HG02588 (cell line): ENCODE data around the gene THAP11.

Experiments used
- ATAC-seq: cut with Tn5 transposase; IDR thresholded peaks from one replicate; pipeline ENCODE4 v1.9.1; 2021; ENCODE audit warnings: mild to moderate bottlenecking, moderate library complexity; ENCODE audit not compliant: unreplicated experiment

The THAP11 gene

DNA sequence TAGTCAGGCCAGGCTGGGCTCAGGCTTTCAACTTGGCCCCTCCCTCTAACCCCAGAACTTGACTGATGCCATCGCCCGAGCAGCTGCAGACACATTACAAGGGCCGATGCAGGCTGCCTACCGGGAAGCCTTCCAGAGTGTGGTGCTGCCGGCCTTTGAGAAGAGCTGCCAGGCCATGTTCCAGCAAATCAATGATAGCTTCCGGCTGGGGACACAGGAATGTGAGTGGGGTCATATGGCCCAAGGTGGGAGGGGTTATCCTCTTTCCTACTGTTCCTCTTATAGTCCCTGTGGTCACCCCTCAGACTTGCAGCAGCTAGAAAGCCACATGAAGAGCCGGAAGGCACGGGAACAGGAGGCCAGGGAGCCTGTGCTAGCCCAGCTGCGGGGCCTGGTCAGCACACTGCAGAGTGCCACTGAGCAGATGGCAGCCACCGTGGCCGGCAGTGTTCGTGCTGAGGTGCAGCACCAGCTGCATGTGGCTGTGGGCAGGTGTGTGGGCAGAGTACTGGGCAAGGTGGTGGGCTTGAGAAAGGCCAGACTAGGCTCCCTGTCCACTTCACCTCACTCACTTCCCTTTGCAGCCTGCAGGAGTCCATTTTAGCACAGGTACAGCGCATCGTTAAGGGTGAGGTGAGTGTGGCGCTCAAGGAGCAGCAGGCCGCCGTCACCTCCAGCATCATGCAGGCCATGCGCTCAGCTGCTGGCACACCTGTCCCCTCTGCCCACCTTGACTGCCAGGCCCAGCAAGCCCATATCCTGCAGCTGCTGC, 40.4 kb downstream of the THAP11 start:
- no peak for ATAC-seq

DNA sequence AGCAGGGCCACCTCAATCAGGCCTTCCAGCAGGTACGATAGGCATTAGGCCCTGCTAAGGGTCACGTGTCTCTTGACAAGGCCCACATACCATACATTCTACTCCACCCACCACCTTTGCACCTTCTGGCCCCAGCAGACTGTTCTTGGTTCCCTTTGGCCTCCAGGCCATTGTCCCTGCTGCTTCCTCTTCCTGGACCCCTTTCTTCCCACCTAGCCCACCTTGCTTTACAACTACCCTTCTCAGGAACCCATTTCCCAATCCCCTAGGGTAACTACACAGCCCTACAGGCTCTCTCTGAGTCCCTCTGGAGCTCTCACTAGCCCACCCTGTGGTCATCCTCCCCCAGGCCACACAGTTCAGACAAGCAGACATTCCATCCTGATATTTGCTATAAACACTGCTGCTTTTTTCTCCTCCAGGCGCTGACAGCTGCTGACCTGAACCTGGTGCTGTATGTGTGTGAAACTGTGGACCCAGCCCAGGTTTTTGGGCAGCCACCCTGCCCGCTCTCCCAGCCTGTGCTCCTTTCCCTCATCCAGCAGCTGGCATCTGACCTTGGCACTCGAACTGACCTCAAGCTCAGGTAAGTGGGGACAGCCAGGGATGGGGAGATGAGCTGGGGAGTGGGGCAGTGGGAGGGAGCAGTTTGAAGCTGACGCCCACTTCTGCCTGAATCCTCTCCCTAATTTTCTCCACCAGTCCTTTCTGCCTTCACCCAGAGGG, 41.2 kb downstream of the THAP11 start:
- ATAC-seq, result no peak

DNA sequence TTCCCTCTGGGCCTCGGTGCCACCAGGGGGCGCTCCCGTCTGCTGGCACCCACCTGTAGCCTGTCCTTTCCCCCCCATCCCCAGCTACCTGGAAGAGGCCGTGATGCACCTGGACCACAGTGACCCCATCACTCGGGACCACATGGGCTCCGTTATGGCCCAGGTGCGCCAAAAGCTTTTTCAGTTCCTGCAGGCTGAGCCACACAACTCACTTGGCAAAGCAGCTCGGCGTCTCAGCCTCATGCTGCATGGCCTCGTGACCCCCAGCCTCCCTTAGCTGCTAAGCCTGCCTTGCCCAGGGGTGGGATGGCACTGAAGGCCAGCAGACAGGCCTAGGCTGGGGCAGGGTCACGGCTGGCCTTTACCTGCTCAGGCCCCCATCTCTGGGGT, 41.7 kb downstream of the THAP11 start:
- ATAC-seq, result no peak

DNA sequence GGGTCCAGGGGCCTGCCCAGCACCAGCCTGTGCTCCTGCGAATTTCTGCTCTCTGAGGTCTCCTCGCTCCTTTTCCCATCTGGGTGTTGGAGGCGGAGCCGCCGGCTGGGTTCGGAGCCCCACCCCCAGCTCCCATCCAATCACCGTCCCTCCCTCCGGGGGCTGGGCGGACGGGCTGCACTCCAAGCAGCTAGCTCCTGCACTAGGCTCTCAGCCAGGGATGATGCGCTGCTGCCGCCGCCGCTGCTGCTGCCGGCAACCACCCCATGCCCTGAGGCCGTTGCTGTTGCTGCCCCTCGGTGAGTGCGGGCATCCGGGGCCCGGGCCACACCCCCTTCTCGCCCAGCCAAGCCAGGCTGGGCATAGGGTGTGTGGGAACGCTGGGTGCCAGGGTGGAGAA, 42.6 kb downstream of the THAP11 start, which contains the start of gene NRN1L:
TSS of gene NRN1L (plus strand) at position 202 of the 400 bp plus-strand sequence. CDS start at position 221, 19 bp downstream.
- ATAC-seq, result no peak

DNA sequence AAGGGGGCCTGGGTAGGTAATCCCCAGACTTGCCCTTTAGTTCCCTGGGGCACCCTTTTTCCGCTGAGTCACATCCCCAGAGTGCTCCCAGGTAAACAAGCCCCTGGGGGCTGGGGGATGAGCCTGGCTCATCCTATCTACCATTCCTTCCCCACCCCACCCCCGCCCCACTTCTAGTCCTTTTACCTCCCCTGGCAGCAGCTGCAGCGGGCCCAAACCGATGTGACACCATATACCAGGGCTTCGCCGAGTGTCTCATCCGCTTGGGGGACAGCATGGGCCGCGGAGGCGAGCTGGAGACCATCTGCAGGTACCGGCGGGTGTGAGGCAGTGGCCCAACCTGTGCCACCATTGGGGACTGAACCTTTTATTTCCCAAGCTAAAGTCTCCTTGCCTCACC, 43.4 kb downstream of the THAP11 start:
- ATAC-seq, result no peak

DNA sequence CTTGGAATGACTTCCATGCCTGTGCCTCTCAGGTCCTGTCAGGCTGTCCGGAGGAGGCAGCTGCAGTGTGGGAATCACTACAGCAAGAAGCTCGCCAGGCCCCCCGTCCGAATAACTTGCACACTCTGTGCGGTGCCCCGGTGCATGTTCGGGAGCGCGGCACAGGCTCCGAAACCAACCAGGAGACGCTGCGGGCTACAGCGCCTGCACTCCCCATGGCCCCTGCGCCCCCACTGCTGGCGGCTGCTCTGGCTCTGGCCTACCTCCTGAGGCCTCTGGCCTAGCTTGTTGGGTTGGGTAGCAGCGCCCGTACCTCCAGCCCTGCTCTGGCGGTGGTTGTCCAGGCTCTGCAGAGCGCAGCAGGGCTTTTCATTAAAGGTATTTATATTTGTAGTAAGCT, 43.9 kb downstream of the THAP11 start:
- ATAC-seq, result no peak

DNA sequence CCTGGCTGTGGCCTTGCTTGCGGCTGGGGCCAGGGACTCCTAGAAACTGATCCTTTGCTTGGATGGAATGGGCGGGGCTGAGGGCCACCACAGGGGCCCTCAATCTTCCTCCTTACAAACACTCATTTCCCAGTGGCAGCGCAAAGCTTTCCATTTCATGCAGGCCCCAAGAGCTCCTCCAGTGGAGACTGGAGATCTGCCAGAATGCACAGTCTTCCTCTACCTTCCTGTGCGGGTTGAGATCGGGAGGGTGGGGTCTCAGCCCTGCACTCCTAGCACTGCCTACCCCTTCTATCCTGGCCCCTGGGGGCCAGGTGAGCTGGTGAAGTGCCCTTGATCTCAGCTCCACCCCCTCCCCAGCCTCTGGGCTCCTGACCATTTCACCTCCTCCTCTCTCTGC, 44.3 kb downstream of the THAP11 start:
- ATAC-seq, result no peak

DNA sequence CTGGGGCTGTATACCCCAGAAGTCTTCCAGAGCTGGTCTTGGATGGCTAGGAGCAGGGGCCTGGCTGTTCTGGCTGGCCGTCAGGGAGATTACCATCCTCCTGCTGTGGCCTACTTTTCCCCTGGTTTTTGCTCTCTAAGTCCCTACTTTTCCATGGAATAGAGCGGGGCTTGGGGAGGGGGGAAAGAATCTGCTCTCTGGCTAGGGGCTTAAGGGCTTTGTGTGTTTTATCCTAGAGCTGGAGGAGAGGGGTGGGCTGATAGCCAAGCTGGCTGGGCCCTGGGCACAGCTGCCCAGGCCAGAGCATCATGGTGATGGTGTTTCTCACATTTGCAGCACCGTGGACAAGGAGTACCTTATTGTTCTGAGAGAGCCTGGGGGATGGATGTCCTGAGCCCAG, 46.2 kb downstream of the THAP11 start:
- no peak for ATAC-seq

DNA sequence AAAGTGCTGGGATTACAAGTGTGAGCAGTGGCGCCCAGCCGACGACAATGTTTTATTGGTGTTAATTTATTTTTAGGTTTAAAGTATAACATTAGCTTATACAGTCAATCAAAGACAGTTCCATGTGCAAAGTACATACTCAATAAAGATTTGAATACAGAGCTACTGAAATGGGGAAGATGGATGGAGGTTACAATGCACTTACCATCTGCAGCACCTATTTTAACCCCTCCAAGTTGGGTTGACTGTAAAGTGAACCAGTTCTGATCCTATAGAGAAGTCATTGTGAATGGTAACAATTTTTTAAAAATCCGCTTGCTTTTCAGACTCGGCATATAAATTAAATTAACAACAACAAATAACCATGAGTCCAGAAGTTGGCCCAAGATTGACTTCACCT, 50.3 kb downstream of the THAP11 start:
- no peak for ATAC-seq

DNA sequence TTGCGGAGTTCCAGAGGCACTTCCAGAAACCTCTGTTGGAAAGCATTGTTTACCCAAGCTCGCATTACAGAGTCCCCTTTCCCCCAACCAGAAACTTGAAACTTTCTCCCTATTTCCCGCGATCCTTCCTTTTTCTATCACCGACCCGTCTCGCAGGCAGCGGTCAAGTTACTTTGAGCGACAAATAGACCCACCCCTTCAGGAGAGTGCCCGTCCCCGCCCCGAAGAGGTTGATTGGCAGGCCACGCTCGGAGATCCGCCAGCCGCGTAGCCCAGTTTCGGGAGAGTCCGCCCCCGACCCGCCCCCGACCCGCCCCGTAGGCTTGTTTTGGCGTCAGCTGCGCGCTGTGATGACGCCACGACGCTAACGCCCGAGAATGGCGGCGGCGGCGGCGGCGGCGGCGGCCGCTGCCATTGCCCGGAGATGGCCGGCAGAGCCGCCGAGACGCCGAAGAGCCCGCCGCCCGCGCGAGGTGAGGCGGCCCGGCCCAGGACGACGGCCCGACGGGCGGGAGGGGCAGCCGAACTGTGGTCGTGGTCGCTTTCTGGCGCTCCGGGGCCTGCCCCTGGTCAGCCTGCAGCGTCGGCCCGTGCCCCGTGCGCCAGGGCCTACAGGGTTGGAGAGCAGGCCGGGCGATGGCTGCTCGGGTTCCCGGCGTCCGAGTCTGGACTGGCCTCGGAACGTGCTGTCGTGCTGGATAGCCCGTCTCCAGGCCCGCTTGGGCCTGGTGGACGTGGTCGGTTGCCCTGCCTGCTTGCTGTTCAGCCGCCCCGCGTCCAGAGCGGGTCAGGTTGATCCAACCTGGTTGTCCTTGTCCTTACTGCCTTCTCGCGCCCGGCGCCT, 51.0 kb downstream of the THAP11 start, which contains the start of gene PSKH1:
TSS of gene PSKH1 (plus strand) at position 356 of the 844 bp plus-strand sequence. CDS start 15,496 bp downstream, outside the sequence.
- ATAC-seq, result peak; percentile 71
